GM20431 (cell line): ENCODE data around the gene SLC25A26.
"Not testable (repeated sequence)": the region's sequence is repeated elsewhere in the genome, so short reads cannot be mapped to it uniquely, and the experiment has no call there.

Experiments used
- in situ Hi-C: fragments of 300-500 bp; cut with MseI, MboI; formaldehyde crosslinking; loops from one replicate; pipeline ENCODE4 v1.15.0; 2020; ENCODE audit warnings: low sequenced_read_pairs; ENCODE audit not compliant: unreplicated experiment

Gene SLC25A26

GRCh38 chr3:66266551-66266950, 45.8 kb downstream of the SLC25A26 start:
- in situ Hi-C loops: no loop called here

- in situ Hi-C loops: no loop called here
These were observed 46.2 kb downstream of the SLC25A26 start for GRCh38 chr3:66267031-66267430.

- in situ Hi-C loops: no loop called here
These were observed 47.1 kb downstream of the SLC25A26 start for GRCh38 chr3:66267906-66268305.

- in situ Hi-C loops: no loop called here
These were observed 48.1 kb downstream of the SLC25A26 start for GRCh38 chr3:66268864-66269263.

- in situ Hi-C loops: no loop called here
These were observed 48.6 kb downstream of the SLC25A26 start for GRCh38 chr3:66269411-66269810.

- in situ Hi-C loops: no loop called here
These were observed 49.5 kb downstream of the SLC25A26 start for GRCh38 chr3:66270288-66270687.

GRCh38 chr3:66270701-66271100, 49.9 kb downstream of the SLC25A26 start:
- in situ Hi-C loops: no loop called here

- in situ Hi-C loops: no loop called here
These were observed 50.4 kb downstream of the SLC25A26 start for GRCh38 chr3:66271231-66271630.

- in situ Hi-C loops: no loop called here
These were observed 51.2 kb downstream of the SLC25A26 start for GRCh38 chr3:66272016-66272415.

GRCh38 chr3:66274837-66275236, 54.0 kb downstream of the SLC25A26 start:
- in situ Hi-C loops: not testable (repeated sequence)

- in situ Hi-C loops: no loop called here
These were observed 56.0 kb downstream of the SLC25A26 start for GRCh38 chr3:66276705-66277274.

GRCh38 chr3:66279168-66279567, 58.4 kb downstream of the SLC25A26 start:
- in situ Hi-C loops: no loop called here

GRCh38 chr3:66280304-66280703, 59.5 kb downstream of the SLC25A26 start:
- in situ Hi-C loops: no loop called here

- in situ Hi-C loops: not testable (repeated sequence)
These were observed 71.1 kb downstream of the SLC25A26 start for GRCh38 chr3:66291922-66292321.

- in situ Hi-C loops: no loop called here
These were observed 76.6 kb downstream of the SLC25A26 start for GRCh38 chr3:66297260-66297873.

- in situ Hi-C loops: no loop called here
These were observed 77.1 kb downstream of the SLC25A26 start for GRCh38 chr3:66297900-66298299.

- in situ Hi-C loops: no loop called here
These were observed 77.8 kb downstream of the SLC25A26 start for GRCh38 chr3:66298591-66298990.

- in situ Hi-C loops: not testable (repeated sequence)
These were observed 78.3 kb downstream of the SLC25A26 start for GRCh38 chr3:66299085-66299484.

GRCh38 chr3:66299891-66300290, 79.1 kb downstream of the SLC25A26 start:
- in situ Hi-C loops: no loop called here

- in situ Hi-C loops: no loop called here
These were observed 81.5 kb downstream of the SLC25A26 start for GRCh38 chr3:66302288-66302687.

GRCh38 chr3:66303491-66303901, 82.7 kb downstream of the SLC25A26 start:
- in situ Hi-C loops: no loop called here

- in situ Hi-C loops: no loop called here
These were observed 83.5 kb downstream of the SLC25A26 start for GRCh38 chr3:66304293-66304692.
